GM23338 (cell line): ENCODE measurements around the gene UROS. TPM values are rescaled to one million over a fixed set of nuclear protein-coding genes. Genes with fewer than 3 reads are reported as not detected.

Experiments
- ATAC-seq: fragments of 200-7000 bp; cut with Tn5 transposase; 3 replicates; pipeline ENCODE4 v1.9.1; 2020
- DNase-seq: peaks from one replicate; pipeline ENCODE4 v3.0.0-alpha.2; 2015; ENCODE audit warnings: low spot score
- H2AFZ ChIP-seq: fragments of 200-600 bp; sonication (generic); 2 replicates; pipeline ENCODE4 v1.8.0; 2016; ENCODE audit warnings: antibody characterized with exemption, mild to moderate bottlenecking, moderate library complexity
- H3F3A ChIP-seq: fragments of 200-600 bp; sonication (generic); replicated peaks from 2 replicates; pipeline ENCODE4 v1.8.0; 2017; ENCODE audit warnings: antibody characterized with exemption, mixed run types, low read depth
- H3K27ac ChIP-seq: fragments of 200-600 bp; sonication (generic); 2 replicates; pipeline ENCODE4 v1.6.1; 2016; ENCODE audit warnings: low read depth
- H3K27me3 ChIP-seq: fragments of 200-600 bp; sonication (generic); 2 replicates; pipeline ENCODE4 v1.8.0; 2016; ENCODE audit warnings: mild to moderate bottlenecking, mixed run types, moderate library complexity; ENCODE audit not compliant: insufficient read depth
- H3K36me3 ChIP-seq: fragments of 200-600 bp; sonication (generic); 2 replicates; pipeline ENCODE4 v1.8.0; 2016; ENCODE audit warnings: mild to moderate bottlenecking; ENCODE audit not compliant: insufficient read depth
- H3K4me1 ChIP-seq: fragments of 200-600 bp; sonication (generic); 2 replicates; pipeline ENCODE4 v1.8.0; 2016; ENCODE audit warnings: mild to moderate bottlenecking, moderate library complexity; ENCODE audit not compliant: insufficient read depth
- H3K4me2 ChIP-seq: fragments of 200-600 bp; sonication (generic); 2 replicates; pipeline ENCODE4 v1.7.1; 2017; ENCODE audit warnings: mixed run types
- H3K4me3 ChIP-seq: fragments of 200-600 bp; sonication (generic); 2 replicates; pipeline ENCODE4 v1.6.1; 2016; ENCODE audit warnings: mixed run types
- H3K79me2 ChIP-seq: fragments of 200-600 bp; sonication (generic); replicated peaks from 2 replicates; pipeline ENCODE4 v1.8.0; 2017; ENCODE audit warnings: mild to moderate bottlenecking; ENCODE audit not compliant: insufficient read depth
- H3K9me2 ChIP-seq: fragments of 200-600 bp; sonication (generic); 2 replicates; pipeline ENCODE4 v1.8.0; 2017; ENCODE audit not compliant: insufficient read depth
- H4K20me1 ChIP-seq: fragments of 200-600 bp; sonication (generic); replicated peaks from 2 replicates; pipeline ENCODE4 v1.8.0; 2017; ENCODE audit warnings: mild to moderate bottlenecking; ENCODE audit not compliant: insufficient read depth
- H3K27ac Mint-ChIP-seq: 2 replicates; pipeline ENCODE4 v1.8.0; 2020; ENCODE audit warnings: inconsistent platforms, mild to moderate bottlenecking, moderate library complexity, mixed read lengths
- H3K27me3 Mint-ChIP-seq: 3 replicates; pipeline ENCODE4 v1.8.0; 2022; ENCODE audit warnings: low read depth, mild to moderate bottlenecking, moderate library complexity, mixed read lengths, inconsistent platforms; ENCODE audit not compliant: insufficient read depth, poor library complexity
- H3K36me3 Mint-ChIP-seq: 3 replicates; pipeline ENCODE4 v1.8.0; 2021; ENCODE audit warnings: low read depth, mild to moderate bottlenecking, inconsistent platforms, moderate library complexity, mixed read lengths
- H3K4me1 Mint-ChIP-seq: 3 replicates; pipeline ENCODE4 v1.8.0; 2020; ENCODE audit warnings: mild to moderate bottlenecking, inconsistent platforms, mixed read lengths
- H3K4me3 Mint-ChIP-seq: 3 replicates; pipeline ENCODE4 v1.8.0; 2021; ENCODE audit warnings: moderate library complexity, mild to moderate bottlenecking, inconsistent platforms, mixed read lengths
- H3K9me3 Mint-ChIP-seq: 3 replicates; pipeline ENCODE4 v1.8.0; 2020; ENCODE audit warnings: moderate library complexity, mild to moderate bottlenecking, inconsistent platforms, mixed read lengths
- POLR2AphosphoS5 ChIP-seq: IDR thresholded peaks from 2 replicates; pipeline ENCODE4 v1.6.1; 2016; ENCODE audit warnings: antibody characterized with exemption, low read depth
- polyA plus RNA-seq: library from polyadenylated mRNA; unstranded; fragments of >200 nt; fragmentation: Nextera tagmentation; extraction: Ambion mirVana; gene quantifications from 2 replicates; pipeline ENCODE4 v1.2.1, GENCODE V29; 2016
- total RNA-seq: library from RNA; depleted of rRNA; stranded (reverse); fragments of >200 nt; shearing (Covaris generic); gene quantifications from 2 replicates; pipeline ENCODE4 v1.2.3, GENCODE V29; 2014
- TF ChIP-seq, protein P1 (sequence below): fragments of 250-450 bp; sonication (Bioruptor Pico); IDR thresholded peaks from 2 replicates; pipeline ENCODE4 v1.5.0; 2020; ENCODE audit warnings: mild to moderate bottlenecking, moderate library complexity
- TF ChIP-seq, protein P2 (sequence below): IDR thresholded peaks from one replicate; pipeline ENCODE4 v1.6.1; 2018; ENCODE audit warnings: antibody characterized with exemption; ENCODE audit not compliant: unreplicated experiment
- TF ChIP-seq, protein P3 (sequence below), 2 experiments: fragments of 200-600 bp in 1 of 2; sonication (generic) in 1 of 2; conservative IDR thresholded peaks; 2 replicates each; pipeline versions ENCODE4 v1.5.1 to v1.6.1; 2016 to 2017; ENCODE audit warnings: antibody characterized with exemption in 2 of 2, low read depth in 2 of 2, mild to moderate bottlenecking in 2 of 2, moderate library complexity in 1 of 2

Gene UROS
- total and polyA plus RNA-seq, 2 experiments from 2014 or later, result 41.3 to 43.4 TPM

DNA sequence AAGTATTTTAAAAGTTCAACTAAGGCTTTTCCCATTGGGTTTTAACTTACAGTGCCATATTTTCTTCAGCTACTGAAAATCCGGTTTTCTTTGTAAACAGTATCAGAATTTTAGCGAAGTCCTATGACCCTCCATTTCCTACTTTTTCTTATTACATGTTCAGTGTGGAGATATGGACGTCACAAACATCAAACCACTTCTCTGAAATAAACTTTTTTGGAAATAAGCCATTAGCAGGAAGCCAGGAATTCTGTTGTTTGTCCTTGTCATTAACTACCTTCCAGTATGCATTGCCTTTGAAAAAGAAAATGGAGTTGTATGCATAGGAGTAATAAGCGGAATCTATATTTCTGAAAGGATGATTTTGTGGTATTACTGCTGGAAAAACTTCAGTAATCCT lies 56.5 kb downstream of the UROS start (continued):
- TF ChIP-seq, protein P1, sequence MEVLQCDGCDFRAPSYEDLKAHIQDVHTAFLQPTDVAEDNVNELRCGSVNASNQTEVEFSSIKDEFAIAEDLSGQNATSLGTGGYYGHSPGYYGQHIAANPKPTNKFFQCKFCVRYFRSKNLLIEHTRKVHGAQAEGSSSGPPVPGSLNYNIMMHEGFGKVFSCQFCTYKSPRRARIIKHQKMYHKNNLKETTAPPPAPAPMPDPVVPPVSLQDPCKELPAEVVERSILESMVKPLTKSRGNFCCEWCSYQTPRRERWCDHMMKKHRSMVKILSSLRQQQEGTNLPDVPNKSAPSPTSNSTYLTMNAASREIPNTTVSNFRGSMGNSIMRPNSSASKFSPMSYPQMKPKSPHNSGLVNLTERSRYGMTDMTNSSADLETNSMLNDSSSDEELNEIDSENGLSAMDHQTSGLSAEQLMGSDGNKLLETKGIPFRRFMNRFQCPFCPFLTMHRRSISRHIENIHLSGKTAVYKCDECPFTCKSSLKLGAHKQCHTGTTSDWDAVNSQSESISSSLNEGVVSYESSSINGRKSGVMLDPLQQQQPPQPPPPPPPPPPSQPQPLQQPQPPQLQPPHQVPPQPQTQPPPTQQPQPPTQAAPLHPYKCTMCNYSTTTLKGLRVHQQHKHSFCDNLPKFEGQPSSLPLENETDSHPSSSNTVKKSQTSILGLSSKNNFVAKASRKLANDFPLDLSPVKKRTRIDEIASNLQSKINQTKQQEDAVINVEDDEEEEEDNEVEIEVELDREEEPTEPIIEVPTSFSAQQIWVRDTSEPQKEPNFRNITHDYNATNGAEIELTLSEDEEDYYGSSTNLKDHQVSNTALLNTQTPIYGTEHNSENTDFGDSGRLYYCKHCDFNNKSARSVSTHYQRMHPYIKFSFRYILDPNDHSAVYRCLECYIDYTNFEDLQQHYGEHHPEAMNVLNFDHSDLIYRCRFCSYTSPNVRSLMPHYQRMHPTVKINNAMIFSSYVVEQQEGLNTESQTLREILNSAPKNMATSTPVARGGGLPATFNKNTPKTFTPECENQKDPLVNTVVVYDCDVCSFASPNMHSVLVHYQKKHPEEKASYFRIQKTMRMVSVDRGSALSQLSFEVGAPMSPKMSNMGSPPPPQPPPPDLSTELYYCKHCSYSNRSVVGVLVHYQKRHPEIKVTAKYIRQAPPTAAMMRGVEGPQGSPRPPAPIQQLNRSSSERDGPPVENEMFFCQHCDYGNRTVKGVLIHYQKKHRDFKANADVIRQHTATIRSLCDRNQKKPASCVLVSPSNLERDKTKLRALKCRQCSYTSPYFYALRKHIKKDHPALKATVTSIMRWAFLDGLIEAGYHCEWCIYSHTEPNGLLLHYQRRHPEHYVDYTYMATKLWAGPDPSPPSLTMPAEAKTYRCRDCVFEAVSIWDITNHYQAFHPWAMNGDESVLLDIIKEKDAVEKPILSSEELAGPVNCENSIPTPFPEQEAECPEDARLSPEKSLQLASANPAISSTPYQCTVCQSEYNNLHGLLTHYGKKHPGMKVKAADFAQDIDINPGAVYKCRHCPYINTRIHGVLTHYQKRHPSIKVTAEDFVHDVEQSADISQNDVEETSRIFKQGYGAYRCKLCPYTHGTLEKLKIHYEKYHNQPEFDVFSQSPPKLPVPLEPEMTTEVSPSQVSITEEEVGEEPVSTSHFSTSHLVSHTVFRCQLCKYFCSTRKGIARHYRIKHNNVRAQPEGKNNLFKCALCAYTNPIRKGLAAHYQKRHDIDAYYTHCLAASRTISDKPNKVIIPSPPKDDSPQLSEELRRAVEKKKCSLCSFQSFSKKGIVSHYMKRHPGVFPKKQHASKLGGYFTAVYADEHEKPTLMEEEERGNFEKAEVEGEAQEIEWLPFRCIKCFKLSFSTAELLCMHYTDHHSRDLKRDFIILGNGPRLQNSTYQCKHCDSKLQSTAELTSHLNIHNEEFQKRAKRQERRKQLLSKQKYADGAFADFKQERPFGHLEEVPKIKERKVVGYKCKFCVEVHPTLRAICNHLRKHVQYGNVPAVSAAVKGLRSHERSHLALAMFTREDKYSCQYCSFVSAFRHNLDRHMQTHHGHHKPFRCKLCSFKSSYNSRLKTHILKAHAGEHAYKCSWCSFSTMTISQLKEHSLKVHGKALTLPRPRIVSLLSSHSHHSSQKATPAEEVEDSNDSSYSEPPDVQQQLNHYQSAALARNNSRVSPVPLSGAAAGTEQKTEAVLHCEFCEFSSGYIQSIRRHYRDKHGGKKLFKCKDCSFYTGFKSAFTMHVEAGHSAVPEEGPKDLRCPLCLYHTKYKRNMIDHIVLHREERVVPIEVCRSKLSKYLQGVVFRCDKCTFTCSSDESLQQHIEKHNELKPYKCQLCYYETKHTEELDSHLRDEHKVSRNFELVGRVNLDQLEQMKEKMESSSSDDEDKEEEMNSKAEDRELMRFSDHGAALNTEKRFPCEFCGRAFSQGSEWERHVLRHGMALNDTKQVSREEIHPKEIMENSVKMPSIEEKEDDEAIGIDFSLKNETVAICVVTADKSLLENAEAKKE (CRISPR knock-in tag), result no peak

DNA sequence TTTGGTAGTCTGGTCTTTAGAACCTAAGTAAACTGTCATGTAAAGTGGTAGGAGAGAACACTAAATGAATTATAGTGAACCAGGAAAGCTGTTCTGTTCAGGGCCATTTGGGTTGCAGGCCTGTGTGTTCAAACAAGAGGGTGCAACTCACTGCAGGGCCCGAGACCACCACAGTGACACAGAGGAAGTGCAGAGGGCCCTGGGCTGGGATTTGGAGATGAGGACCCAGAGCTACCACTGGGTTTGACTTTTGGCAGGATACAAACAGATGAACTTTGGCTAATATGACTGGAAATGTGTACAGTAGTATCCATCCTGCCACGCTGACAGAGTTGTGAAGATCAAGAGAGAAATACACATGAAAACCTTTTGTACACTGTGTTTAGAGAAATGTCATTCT lies 57.2 kb downstream of the UROS start:
- DNase-seq, result no peak
- Histone ChIP-seq H3K4me1 (peaks cover 3% of the 10 kb centered on the region; the same call in 1 of the 2 replicates), H2AFZ (no peak overlapping the region), H3K4me2 (no peak overlapping the region), H3F3A (no peaks in the 10 kb centered on the region), H3K27ac (no peak overlapping the region), H4K20me1 (no peaks in the 10 kb centered on the region), H3K27me3 (no peaks in the 10 kb centered on the region), H3K4me3 (no peak overlapping the region), H3K36me3 (peaks cover 12% of the 10 kb centered on the region), H3K9me2 (no peaks in the 10 kb centered on the region), H3K79me2 (no peaks in the 10 kb centered on the region)
- Mint-ChIP-seq H3K9me3 (no peaks in the 10 kb centered on the region), H3K27ac (no peak overlapping the region), H3K27me3 (no peaks in the 10 kb centered on the region), H3K36me3 (peaks cover 30% of the 10 kb centered on the region; the same call in 2 of the 3 replicates), H3K4me1 (peaks cover 20% of the 10 kb centered on the region), H3K4me3 (no peak overlapping the region)
- no peak for ATAC-seq
- TF ChIP-seq POLR2AphosphoS5, result no peak
- TF ChIP-seq, protein P2, sequence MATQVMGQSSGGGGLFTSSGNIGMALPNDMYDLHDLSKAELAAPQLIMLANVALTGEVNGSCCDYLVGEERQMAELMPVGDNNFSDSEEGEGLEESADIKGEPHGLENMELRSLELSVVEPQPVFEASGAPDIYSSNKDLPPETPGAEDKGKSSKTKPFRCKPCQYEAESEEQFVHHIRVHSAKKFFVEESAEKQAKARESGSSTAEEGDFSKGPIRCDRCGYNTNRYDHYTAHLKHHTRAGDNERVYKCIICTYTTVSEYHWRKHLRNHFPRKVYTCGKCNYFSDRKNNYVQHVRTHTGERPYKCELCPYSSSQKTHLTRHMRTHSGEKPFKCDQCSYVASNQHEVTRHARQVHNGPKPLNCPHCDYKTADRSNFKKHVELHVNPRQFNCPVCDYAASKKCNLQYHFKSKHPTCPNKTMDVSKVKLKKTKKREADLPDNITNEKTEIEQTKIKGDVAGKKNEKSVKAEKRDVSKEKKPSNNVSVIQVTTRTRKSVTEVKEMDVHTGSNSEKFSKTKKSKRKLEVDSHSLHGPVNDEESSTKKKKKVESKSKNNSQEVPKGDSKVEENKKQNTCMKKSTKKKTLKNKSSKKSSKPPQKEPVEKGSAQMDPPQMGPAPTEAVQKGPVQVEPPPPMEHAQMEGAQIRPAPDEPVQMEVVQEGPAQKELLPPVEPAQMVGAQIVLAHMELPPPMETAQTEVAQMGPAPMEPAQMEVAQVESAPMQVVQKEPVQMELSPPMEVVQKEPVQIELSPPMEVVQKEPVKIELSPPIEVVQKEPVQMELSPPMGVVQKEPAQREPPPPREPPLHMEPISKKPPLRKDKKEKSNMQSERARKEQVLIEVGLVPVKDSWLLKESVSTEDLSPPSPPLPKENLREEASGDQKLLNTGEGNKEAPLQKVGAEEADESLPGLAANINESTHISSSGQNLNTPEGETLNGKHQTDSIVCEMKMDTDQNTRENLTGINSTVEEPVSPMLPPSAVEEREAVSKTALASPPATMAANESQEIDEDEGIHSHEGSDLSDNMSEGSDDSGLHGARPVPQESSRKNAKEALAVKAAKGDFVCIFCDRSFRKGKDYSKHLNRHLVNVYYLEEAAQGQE, result no peak
- TF ChIP-seq, protein P3, sequence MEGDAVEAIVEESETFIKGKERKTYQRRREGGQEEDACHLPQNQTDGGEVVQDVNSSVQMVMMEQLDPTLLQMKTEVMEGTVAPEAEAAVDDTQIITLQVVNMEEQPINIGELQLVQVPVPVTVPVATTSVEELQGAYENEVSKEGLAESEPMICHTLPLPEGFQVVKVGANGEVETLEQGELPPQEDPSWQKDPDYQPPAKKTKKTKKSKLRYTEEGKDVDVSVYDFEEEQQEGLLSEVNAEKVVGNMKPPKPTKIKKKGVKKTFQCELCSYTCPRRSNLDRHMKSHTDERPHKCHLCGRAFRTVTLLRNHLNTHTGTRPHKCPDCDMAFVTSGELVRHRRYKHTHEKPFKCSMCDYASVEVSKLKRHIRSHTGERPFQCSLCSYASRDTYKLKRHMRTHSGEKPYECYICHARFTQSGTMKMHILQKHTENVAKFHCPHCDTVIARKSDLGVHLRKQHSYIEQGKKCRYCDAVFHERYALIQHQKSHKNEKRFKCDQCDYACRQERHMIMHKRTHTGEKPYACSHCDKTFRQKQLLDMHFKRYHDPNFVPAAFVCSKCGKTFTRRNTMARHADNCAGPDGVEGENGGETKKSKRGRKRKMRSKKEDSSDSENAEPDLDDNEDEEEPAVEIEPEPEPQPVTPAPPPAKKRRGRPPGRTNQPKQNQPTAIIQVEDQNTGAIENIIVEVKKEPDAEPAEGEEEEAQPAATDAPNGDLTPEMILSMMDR (conservative IDR thresholded peaks at IDR 0.05; ENCODE audit: low read depth in 2 of 2), result no peak
